A549 treated with RU486 at 1 μM for 4 hours (cell line): ENCODE data around the gene DLG2. TPM values are rescaled to one million over a fixed set of nuclear protein-coding genes. Genes with fewer than 3 reads are reported as not detected.

Source experiments
- total RNA-seq: library from RNA; stranded (reverse); fragments of 200-300 nt; extraction: Qiagen RNA extraction; gene quantifications from 5 replicates; pipeline ENCODE4 v1.2.3, GENCODE V29; 2022; ENCODE audit warnings: low read depth

DLG2 gene
- 0.18 to 0.41 TPM (median 0.32 TPM) in 4 of 5 replicates, not detected in the other for total RNA-seq

GRCh38 chr11:85627332-85627997 lies at the start of gene DLG2:
Gene DLG2, minus strand, starts transcription at chr11:85627344.

GRCh38 chr11:85664615-85665481 lies 37.7 kb upstream of the DLG2 start, which contains the start of gene CREBZF:
Gene CREBZF, minus strand, starts transcription at chr11:85665129. Its CDS starts 254 bp downstream, at chr11:85664875.

GRCh38 chr11:85647604-85648299 lies 20.6 kb upstream of the DLG2 start, which contains the start of gene TMEM126A:
Gene TMEM126A, plus strand, starts transcription at chr11:85647967. Its CDS starts 2,289 bp downstream, at chr11:85650256.

GRCh38 chr11:85627998-85628770 lies 1.0 kb upstream of the DLG2 start, which contains the start of gene TMEM126B:
Gene TMEM126B, plus strand, starts transcription at chr11:85628593. Its CDS starts 15 bp downstream, at chr11:85628608.

Other genes with a start within 250 kb of the DLG2 start
- 45.5 to 72.2 TPM (median 56.1 TPM) in 5 replicates for gene TMEM126B, start 1.2 kb upstream of the DLG2 start, total RNA-seq
- 41.4 to 57.8 TPM (median 56.3 TPM) in 5 replicates for gene TMEM126A, start 20.6 kb upstream of the DLG2 start, total RNA-seq
- 15.3 to 33.0 TPM (median 32.6 TPM) in 5 replicates for gene CREBZF, start 37.8 kb upstream of the DLG2 start, total RNA-seq
- gene CCDC89, start 58.9 kb upstream of the DLG2 start, total RNA-seq, result not detected in 5 replicates
- 13.1 to 30.4 TPM (median 15.4 TPM) in 5 replicates for gene SYTL2, start 183.8 kb upstream of the DLG2 start, total RNA-seq
- gene CCDC83, start 228.0 kb upstream of the DLG2 start, total RNA-seq, result not detected in 5 replicates